ENCODE measurements around the gene COMMD9. TPM values are rescaled to one million over a fixed set of nuclear protein-coding genes. Genes with fewer than 3 reads are reported as not detected.

Gene COMMD9
- total RNA-seq, 2 experiments from 2014 or later = 40.9 to 43.4 TPM

DNA sequence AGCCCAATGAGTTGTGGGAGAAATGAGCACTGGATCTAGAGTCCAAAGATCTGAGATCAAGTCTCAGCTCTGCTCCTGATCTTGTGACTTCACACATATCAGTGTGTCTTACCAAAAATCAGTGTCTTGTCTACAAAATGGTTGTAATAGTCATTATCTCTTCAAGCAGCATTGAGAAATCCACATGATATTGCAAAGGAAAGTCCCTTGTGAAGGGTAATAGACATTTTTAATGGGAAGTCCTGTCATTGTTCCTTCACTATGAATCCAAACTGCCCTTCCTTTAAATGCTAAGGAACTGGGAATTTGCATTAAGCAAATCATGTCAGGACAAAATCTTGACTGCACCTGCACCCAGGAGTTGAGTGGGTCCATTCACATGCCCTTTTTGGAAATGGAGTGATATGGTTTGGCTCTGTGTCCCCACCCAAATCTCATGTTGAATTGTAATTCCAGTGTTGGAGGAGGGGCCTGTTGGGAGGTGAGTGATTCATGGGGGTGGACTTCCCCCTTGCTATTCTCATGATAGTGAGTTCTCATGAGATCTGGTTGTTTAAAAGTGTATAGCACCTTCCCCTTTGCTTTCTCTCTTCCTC, 51.1 kb downstream of the COMMD9 start:
- H3K4me3 Mint-ChIP-seq = no peak overlapping the region
- no peaks in the 10 kb centered on the region for H3K9me3 Mint-ChIP-seq
- peaks cover 2% of the 10 kb centered on the region for H3K27me3 Mint-ChIP-seq
- ATAC-seq (ENCODE audit: low read depth) (no peak), DNase-seq (no peak)
- H3K36me3 Mint-ChIP-seq = no peaks in the 10 kb centered on the region
- POLR2A ChIA-PET = no interaction called here
- no peaks in the 10 kb centered on the region for H3K4me1 Mint-ChIP-seq
- no peak overlapping the region for H3K27ac Mint-ChIP-seq

DNA sequence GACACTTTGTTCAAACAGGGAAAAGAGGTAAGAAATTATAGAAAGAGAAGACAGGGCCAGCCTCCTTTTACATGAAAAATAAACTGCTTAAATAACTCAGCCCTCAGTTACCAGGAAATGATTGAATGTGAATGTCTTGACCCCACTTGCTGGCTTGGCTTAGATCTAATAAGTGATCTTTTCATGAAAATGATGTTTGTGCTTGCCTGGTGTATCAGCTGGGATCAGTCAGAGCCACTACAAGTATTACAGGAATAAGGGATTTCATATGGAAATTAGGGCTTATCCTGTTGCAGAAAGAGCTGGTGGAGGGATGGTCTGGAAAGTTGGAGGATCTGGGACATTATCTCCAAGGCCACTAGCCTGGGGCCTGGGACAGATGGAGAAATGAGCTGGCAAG, 51.8 kb downstream of the COMMD9 start:
- no peak overlapping the region for H3K27ac Mint-ChIP-seq
- no peaks in the 10 kb centered on the region for H3K9me3 Mint-ChIP-seq
- H3K27me3 Mint-ChIP-seq = peaks cover 2% of the 10 kb centered on the region
- H3K4me3 Mint-ChIP-seq = no peak overlapping the region
- no peaks in the 10 kb centered on the region for H3K36me3 Mint-ChIP-seq
- ATAC-seq (ENCODE audit: low read depth) = no peak
- DNase-seq = no peak
- H3K4me1 Mint-ChIP-seq = no peaks in the 10 kb centered on the region
- POLR2A ChIA-PET = no interaction called here

DNA sequence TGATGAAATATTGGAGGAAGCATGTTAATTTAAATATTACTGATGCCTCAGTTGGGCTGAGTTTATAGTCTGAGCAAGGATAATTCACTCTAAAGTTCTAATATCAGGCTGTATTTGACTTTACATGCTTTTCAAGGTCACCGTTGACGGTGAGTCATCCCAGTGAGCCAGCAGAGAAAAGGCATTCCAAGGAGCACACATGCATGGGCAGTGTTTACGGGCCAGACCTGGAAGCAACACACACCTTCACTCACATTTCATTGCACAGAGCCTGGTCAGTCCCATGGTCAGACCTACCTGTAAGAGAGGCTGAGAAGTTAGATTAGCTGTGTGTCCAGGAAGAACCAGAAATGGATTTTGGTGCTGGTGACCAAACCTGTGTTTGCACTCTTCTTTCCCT, 53.5 kb downstream of the COMMD9 start:
- H3K9me3 Mint-ChIP-seq = no peaks in the 10 kb centered on the region
- no peak overlapping the region for H3K4me3 Mint-ChIP-seq
- no peaks in the 10 kb centered on the region for H3K4me1 Mint-ChIP-seq
- ATAC-seq (ENCODE audit: low read depth) (no peak), DNase-seq (no peak)
- peaks cover 2% of the 10 kb centered on the region for H3K27me3 Mint-ChIP-seq
- H3K36me3 Mint-ChIP-seq = no peaks in the 10 kb centered on the region
- no peak overlapping the region for H3K27ac Mint-ChIP-seq
- POLR2A ChIA-PET = interaction anchor here (0.8 kb wide), 1 partner anchor 325 kb away, joined by 3 read pairs; no protein-coding TSS in a partner anchor

DNA sequence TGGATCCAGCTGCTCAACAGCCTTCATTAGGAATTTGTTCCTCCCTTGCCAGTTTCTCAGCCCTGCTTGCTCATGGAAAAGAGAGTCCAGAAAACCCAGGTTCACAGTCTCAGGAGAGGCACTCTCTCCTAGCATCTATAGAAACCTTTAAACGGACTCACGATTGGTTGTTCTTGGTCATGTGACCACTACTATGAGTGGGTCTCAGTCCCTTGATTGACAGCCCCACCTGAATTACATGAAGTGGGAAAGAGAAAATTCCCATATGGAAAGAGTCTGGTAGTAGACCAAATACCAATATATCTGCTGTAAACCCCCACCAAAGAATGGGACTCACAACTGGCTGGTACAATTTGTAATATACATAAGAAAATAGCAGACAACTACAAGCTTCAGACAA, 54.4 kb downstream of the COMMD9 start:
- no peaks in the 10 kb centered on the region for H3K4me1 Mint-ChIP-seq
- no peaks in the 10 kb centered on the region for H3K9me3 Mint-ChIP-seq
- ATAC-seq (ENCODE audit: low read depth) (no peak), DNase-seq (no peak)
- no peak overlapping the region for H3K27ac Mint-ChIP-seq
- H3K36me3 Mint-ChIP-seq = no peaks in the 10 kb centered on the region
- no peak overlapping the region for H3K4me3 Mint-ChIP-seq
- peaks cover 2% of the 10 kb centered on the region for H3K27me3 Mint-ChIP-seq
- POLR2A ChIA-PET = interaction anchor here (0.8 kb wide), 1 partner anchor 325 kb away, joined by 3 read pairs; no protein-coding TSS in a partner anchor

DNA sequence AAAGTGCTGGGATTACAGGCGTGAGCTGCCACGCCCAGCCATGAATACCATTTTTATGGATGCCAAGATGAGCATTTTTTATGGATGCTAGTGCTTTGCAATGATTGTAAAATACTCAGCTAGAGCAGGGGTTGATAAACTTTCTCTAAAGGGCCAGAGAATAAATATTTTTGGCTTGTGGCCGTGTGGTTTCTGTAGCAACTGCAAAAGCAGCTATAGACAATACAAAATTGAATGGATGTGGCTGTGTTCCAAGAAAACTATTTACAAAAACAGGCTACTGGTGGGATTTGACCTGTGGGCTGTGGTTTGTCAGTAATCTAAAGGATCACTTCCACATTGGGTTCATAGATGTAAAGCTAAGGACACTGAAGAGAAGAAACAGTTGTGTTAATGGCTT, 56.0 kb downstream of the COMMD9 start:
- ATAC-seq (ENCODE audit: low read depth) = no peak
- H3K4me1 Mint-ChIP-seq = no peaks in the 10 kb centered on the region
- H3K9me3 Mint-ChIP-seq = no peaks in the 10 kb centered on the region
- no peaks in the 10 kb centered on the region for H3K36me3 Mint-ChIP-seq
- peaks cover 2% of the 10 kb centered on the region for H3K27me3 Mint-ChIP-seq
- POLR2A ChIA-PET = no interaction called here
- H3K4me3 Mint-ChIP-seq = no peak overlapping the region
- H3K27ac Mint-ChIP-seq = no peak overlapping the region
- DNase-seq = no peak

DNA sequence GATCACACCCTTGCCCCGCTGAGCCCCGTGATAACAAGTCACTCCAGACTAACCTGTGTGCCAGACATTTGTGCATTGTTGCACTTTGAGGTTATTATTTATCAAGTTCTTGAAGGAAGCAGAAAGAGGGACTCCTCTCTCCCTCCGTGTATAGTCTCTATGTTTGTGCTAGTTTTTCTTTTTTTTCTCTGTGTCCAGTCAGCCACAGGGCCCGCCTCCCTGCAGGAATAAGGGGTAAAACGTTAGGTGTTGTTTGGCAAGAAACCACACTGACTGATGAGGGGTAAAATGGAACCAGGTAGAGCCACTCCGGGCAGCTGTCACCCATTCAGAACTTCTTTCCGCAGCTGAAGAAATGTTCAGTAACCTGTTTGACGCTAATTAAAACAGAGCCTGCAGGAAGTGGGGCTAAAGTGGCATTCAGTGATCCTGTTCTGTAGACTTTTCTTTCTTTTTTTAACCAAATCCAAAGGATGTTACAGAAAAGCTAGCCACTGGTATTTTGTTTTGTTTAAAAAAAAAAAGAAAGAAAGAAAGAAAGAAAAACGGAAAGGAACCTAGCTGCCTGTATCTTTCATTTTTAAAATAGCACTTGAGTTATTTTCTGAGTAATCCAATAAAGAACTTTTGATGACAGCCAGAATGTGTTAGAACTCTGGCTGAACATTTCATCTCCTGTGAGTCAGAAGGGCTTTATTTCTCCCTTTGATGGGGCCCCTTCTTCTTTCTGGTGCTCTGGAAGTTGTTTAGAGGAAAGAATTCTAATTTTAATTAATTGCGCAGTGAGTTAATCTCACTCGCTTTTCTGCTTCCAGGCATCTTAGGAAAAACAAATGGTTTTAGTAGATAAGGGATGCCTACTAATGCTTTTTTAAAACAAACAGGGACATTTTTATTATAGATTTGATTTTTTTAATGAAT, 58.2 kb downstream of the COMMD9 start:
- H3K27ac Mint-ChIP-seq = no peak overlapping the region
- H3K36me3 Mint-ChIP-seq = no peaks in the 10 kb centered on the region
- no peak overlapping the region for H3K4me3 Mint-ChIP-seq
- peaks cover 2% of the 10 kb centered on the region for H3K27me3 Mint-ChIP-seq
- no peaks in the 10 kb centered on the region for H3K9me3 Mint-ChIP-seq
- POLR2A ChIA-PET = no interaction called here
- DNase-seq (no peak), ATAC-seq (ENCODE audit: low read depth) (no peak)
- no peaks in the 10 kb centered on the region for H3K4me1 Mint-ChIP-seq

DNA sequence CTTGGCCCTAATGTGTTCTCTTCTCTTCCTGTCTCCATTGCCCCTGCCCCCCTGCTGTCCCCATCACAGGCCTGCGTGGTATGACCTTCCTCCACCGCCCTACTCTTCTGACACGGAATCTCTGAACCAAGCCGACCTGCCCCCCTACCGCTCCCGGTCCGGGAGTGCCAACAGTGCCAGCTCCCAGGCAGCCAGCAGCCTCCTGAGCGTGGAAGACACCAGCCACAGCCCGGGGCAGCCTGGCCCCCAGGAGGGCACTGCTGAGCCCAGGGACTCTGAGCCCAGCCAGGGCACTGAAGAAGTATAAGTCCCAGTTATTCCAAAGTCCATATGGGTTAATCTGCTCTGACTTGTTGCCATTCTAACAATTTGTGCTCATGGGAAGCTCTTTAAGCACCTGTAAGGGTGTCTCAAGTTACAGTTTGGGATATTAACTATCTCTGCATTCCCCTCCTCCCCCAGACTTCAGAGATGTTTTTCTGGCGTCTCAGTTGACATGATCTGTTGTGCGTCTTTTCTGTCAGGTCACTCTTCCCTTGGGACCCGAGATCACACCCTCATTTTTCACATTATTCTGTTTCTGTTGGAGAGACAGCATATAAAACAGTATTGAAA, 60.0 kb downstream of the COMMD9 start:
- Mint-ChIP-seq H3K4me3 (no peak overlapping the region), H3K4me1 (no peaks in the 10 kb centered on the region), H3K36me3 (no peaks in the 10 kb centered on the region), H3K27ac (no peak overlapping the region), H3K27me3 (peaks cover 1% of the 10 kb centered on the region), H3K9me3 (no peaks in the 10 kb centered on the region)
- POLR2A ChIA-PET = no interaction called here
- ATAC-seq (ENCODE audit: low read depth) (no peak), DNase-seq (no peak)

DNA sequence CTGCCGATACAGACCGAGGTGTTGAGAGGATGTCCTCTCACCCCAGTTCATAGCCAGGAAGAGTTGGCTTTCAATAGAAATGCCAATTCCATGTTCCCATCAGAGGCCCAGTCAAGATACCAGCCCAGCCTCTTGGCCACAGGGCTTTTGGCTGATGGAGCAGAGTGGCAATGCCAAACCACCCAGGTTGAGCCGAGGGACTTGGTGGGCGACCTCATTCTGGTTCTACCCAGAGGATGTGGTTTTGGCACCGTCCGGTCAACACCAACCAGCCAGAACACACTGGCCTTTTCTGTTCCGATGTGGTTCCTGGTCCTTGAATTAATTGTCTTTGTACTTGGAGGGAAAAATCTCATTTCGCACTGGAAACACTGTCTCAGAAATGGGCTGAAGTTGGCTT, 60.5 kb downstream of the COMMD9 start:
- Mint-ChIP-seq H3K27me3 (peaks cover 1% of the 10 kb centered on the region), H3K4me3 (no peak overlapping the region), H3K36me3 (no peaks in the 10 kb centered on the region), H3K27ac (no peak overlapping the region), H3K4me1 (no peaks in the 10 kb centered on the region), H3K9me3 (no peaks in the 10 kb centered on the region)
- no peak for DNase-seq
- ATAC-seq (ENCODE audit: low read depth) = no peak
- POLR2A ChIA-PET = no interaction called here

DNA sequence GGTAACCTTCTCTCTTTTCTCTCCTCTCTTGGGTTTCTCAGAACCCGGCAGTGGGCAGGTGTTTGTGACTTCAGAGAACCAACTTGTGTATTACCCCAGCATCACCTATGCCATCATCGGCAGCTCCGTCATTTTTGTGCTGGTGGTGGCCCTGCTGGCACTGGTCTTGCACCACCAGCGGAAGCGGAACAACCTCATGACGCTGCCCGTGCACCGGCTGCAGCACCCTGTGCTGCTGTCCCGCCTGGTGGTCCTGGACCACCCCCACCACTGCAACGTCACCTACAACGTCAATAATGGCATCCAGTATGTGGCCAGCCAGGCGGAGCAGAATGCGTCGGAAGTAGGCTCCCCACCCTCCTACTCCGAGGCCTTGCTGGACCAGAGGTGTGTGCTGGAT, 62.2 kb downstream of the COMMD9 start:
- no peaks in the 10 kb centered on the region for H3K36me3 Mint-ChIP-seq
- POLR2A ChIA-PET = no interaction called here
- H3K27me3 Mint-ChIP-seq = peaks cover 1% of the 10 kb centered on the region
- no peaks in the 10 kb centered on the region for H3K4me1 Mint-ChIP-seq
- no peak overlapping the region for H3K27ac Mint-ChIP-seq
- no peaks in the 10 kb centered on the region for H3K9me3 Mint-ChIP-seq
- DNase-seq (no peak), ATAC-seq (ENCODE audit: low read depth) (no peak)
- H3K4me3 Mint-ChIP-seq = no peak overlapping the region

DNA sequence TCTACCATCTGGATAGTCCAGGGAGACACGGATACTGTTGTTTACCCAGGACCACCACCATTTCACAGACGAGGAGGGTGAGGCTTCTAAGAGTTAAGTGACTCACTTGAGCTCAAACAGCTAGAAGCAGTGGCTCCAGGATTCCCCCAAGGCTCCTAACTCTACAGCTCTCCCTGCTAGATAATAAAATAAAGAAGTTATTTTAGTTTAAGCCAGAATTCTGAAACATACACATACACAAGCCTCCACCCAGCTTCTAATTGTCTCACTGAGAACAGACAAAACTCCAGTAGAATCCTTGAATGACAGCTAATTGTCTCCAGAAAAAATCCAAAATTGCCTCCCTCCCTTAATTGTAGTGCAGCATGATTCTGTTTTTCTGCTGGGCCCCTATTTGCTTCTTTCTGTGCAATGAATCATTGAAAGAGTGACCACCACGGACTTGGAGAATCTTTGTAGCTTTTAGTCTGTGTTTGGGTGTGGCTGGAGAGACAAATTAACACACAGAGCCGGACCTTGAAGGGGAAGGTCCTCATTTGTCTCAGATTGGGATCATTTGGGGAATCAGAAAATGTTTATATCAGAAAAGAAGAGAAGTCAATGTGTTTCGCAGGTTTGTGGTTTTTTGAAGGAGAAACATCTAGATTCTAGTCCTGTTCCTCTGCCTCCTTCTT, 64.9 kb downstream of the COMMD9 start:
- H3K9me3 Mint-ChIP-seq = peaks cover 2% of the 10 kb centered on the region
- H3K27ac Mint-ChIP-seq = no peak overlapping the region
- no peaks in the 10 kb centered on the region for H3K36me3 Mint-ChIP-seq
- no peaks in the 10 kb centered on the region for H3K4me1 Mint-ChIP-seq
- peaks cover 1% of the 10 kb centered on the region for H3K27me3 Mint-ChIP-seq
- no peak overlapping the region for H3K4me3 Mint-ChIP-seq
- POLR2A ChIA-PET = no interaction called here
- no peak for ATAC-seq (ENCODE audit: low read depth)
- no peak for DNase-seq

DNA sequence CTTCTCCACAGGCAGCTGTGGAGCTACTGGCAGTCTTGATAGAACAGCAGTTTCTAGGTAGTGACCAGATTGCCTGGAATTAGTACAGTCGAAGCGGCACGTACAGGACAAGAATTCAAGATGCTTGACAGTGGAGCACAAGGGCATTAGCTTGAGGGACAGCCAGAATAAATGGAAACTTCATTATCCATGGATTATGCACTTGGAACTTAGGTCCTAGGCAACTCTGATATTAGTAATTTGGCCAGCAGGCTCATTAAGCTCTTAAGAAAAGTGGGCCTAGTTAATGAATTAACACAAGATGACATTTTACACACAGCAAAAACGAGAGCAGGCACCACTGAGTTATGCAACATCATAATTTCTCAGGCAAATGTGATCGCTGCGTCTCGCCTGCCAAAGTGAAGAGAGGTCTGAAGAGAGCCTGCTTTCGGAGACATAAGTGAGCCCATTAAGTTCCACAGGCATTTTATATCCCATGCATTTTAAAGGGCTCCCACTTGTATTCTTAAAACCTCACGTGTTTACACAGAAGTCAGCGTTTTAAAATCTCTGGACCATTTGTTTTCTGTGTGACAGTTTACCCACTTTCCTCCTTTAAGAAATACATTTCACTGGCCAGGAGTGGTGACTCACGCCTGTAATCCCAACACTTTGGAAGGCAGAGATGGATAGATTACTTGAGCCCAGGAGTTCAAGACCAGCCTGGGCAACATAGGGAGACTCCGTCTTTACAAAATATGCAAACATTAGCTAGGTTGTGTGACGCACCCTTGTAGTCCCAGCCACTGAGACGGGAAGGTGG, 66.2 kb downstream of the COMMD9 start:
- ATAC-seq (ENCODE audit: low read depth) = no peak
- Mint-ChIP-seq H3K4me3 (no peak overlapping the region), H3K36me3 (no peaks in the 10 kb centered on the region), H3K9me3 (peaks cover 2% of the 10 kb centered on the region), H3K4me1 (no peaks in the 10 kb centered on the region), H3K27ac (no peak overlapping the region), H3K27me3 (peaks cover 1% of the 10 kb centered on the region)
- POLR2A ChIA-PET = no interaction called here
- no peak for DNase-seq

Data from activated naive CD8-positive, alpha-beta T cell treated with anti-CD3 and anti-CD28 coated beads, Interleukin-2, amount 10 ng/mL, durations not matched to agents 7 days and 5 days (primary cell).